ENCODE measurements around the gene RSPH1.

DNA sequence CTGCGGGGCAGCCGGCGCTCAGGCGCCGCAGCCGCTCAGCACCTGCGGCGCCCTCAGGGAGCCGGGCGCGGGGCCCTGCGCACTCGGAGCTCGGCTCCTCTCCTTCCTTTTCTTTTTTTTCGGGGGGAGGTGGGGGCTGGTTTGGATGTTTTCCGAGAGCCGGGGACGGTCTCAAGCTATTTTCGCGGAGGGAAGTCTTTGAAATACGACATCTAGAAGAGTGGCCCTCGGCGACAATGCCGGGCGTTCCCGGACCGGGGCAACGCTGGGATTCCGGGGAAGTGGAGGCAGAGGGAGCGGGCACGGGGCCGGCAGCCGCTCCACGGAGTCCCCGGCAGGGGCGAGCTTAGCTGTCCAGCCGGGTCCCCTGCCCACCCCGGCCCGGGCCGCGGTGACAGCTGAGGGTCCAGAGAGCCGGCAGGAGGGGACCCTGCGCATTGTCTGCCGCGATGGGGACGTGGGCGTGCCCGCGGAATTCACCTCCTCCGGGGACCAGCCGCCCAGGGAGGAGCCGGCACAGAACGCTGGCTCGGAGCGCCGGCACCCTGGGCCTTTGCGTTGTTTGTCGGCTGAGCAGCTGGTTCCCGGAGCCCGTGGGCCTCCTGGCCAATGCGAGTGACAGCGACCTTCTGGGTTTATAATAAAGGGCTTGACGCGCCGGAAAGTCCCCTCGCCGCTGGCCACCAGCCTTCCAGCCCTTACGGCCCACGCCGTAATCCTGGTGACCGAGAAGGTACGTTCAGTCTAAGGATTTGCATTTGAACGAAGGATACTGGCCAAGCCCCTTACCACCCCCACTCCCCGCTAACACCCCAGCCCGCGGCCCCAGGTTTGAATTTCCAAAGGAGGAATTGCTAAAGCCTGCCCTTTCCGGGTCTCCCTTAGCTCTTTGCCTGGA, 18.2 kb upstream of the RSPH1 start:
- TF ChIP-seq, protein P1, sequence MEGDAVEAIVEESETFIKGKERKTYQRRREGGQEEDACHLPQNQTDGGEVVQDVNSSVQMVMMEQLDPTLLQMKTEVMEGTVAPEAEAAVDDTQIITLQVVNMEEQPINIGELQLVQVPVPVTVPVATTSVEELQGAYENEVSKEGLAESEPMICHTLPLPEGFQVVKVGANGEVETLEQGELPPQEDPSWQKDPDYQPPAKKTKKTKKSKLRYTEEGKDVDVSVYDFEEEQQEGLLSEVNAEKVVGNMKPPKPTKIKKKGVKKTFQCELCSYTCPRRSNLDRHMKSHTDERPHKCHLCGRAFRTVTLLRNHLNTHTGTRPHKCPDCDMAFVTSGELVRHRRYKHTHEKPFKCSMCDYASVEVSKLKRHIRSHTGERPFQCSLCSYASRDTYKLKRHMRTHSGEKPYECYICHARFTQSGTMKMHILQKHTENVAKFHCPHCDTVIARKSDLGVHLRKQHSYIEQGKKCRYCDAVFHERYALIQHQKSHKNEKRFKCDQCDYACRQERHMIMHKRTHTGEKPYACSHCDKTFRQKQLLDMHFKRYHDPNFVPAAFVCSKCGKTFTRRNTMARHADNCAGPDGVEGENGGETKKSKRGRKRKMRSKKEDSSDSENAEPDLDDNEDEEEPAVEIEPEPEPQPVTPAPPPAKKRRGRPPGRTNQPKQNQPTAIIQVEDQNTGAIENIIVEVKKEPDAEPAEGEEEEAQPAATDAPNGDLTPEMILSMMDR (IDR thresholded peaks at IDR 0.05; ENCODE audit: borderline replicate concordance, extremely low read depth, low read length, poor library complexity, severe bottlenecking): no peak
- no peak for TF ChIP-seq EZH2 (IDR thresholded peaks at IDR 0.05; ENCODE audit: borderline replicate concordance, low read depth, low read length, severe bottlenecking)
